ENCODE data around the gene ABCC9.

ABCC9 gene

GRCh38 chr12:21865846-21866245 is 75.4 kb downstream of the ABCC9 start:
- DNase-seq = no peak

- no peak for DNase-seq
Observed at GRCh38 chr12:21860534-21860933, 80.7 kb downstream of the ABCC9 start.

GRCh38 chr12:21860128-21860527 is 81.1 kb downstream of the ABCC9 start:
- DNase-seq = no peak

GRCh38 chr12:21852251-21852650 is 89.0 kb downstream of the ABCC9 start:
- DNase-seq = no peak

GRCh38 chr12:21851151-21851550 is 90.1 kb downstream of the ABCC9 start:
- no peak for DNase-seq

GRCh38 chr12:21850419-21850818 is 90.8 kb downstream of the ABCC9 start:
- no peak for DNase-seq

- DNase-seq = no peak
Observed at GRCh38 chr12:21849878-21850277, 91.3 kb downstream of the ABCC9 start.

GRCh38 chr12:21848192-21848591 is 93.0 kb downstream of the ABCC9 start:
- DNase-seq = no peak

- DNase-seq = no peak
Observed at GRCh38 chr12:21843795-21844194, 97.4 kb downstream of the ABCC9 start.

- DNase-seq = no peak
Observed at GRCh38 chr12:21839776-21840175, 101.5 kb downstream of the ABCC9 start.

- DNase-seq = no peak
Observed at GRCh38 chr12:21837847-21838246, 103.4 kb downstream of the ABCC9 start.

GRCh38 chr12:21831791-21832344 is 109.4 kb downstream of the ABCC9 start:
- DNase-seq = no peak

GRCh38 chr12:21828779-21829178 is 112.4 kb downstream of the ABCC9 start:
- no peak for DNase-seq

GRCh38 chr12:21828136-21828775 is 113.0 kb downstream of the ABCC9 start:
- DNase-seq = no peak

GRCh38 chr12:21827083-21827482 is 114.1 kb downstream of the ABCC9 start:
- DNase-seq = no peak

GRCh38 chr12:21826618-21826910 is 114.7 kb downstream of the ABCC9 start:
- no peak for DNase-seq

- DNase-seq = no peak
Observed at GRCh38 chr12:21825886-21826617, 115.2 kb downstream of the ABCC9 start.

- no peak for DNase-seq
Observed at GRCh38 chr12:21823581-21823980, 117.6 kb downstream of the ABCC9 start.

- DNase-seq = no peak
Observed at GRCh38 chr12:21819678-21820077, 121.5 kb downstream of the ABCC9 start.

GRCh38 chr12:21819236-21819635 is 122.0 kb downstream of the ABCC9 start:
- DNase-seq = no peak

- no peak for DNase-seq
Observed at GRCh38 chr12:21818627-21819026, 122.6 kb downstream of the ABCC9 start.

GRCh38 chr12:21815306-21816062 is 125.7 kb downstream of the ABCC9 start:
- DNase-seq = no peak

GRCh38 chr12:21814814-21815213 is 126.4 kb downstream of the ABCC9 start:
- no peak for DNase-seq

- no peak for DNase-seq
Observed at GRCh38 chr12:21814327-21814726, 126.9 kb downstream of the ABCC9 start.
